ENCODE measurements around the gene ARGLU1.
"Not testable (repeated sequence)": the region's sequence is repeated elsewhere in the genome, so short reads cannot be mapped to it uniquely, and the experiment has no call there.

Gene ARGLU1, protein sequence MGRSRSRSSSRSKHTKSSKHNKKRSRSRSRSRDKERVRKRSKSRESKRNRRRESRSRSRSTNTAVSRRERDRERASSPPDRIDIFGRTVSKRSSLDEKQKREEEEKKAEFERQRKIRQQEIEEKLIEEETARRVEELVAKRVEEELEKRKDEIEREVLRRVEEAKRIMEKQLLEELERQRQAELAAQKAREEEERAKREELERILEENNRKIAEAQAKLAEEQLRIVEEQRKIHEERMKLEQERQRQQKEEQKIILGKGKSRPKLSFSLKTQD

GRCh38 chr13:106567474-106568298, at the start of gene ARGLU1:
Gene ARGLU1 (minus strand): TSS chr13:106568137. CDS start chr13:106567919, 218 bp downstream.
- peak; percentile 75 for DNase-seq

GRCh38 chr13:106617561-106617960, 49.6 kb upstream of the ARGLU1 start:
- no peak for DNase-seq

DNA sequence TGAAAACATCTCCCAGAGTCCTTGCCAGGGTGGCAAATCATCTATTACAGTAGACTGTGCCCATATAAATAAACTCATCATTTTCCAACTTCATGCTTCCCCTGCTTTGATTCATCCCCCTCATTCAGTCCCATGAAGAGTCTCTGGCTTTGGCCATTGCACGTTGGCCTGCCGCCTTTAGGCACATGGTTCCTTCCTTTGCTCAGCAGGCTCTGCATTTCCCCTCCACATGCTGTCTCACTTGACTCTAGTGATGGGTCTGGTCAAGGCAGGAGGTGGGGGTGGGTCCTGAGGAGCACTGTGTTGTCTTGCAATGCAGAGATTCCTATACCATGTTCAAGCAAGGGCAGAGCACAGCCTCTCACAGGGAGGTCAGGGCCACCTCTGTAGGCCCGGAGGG, 48.8 kb upstream of the ARGLU1 start:
- no peak for DNase-seq

DNA sequence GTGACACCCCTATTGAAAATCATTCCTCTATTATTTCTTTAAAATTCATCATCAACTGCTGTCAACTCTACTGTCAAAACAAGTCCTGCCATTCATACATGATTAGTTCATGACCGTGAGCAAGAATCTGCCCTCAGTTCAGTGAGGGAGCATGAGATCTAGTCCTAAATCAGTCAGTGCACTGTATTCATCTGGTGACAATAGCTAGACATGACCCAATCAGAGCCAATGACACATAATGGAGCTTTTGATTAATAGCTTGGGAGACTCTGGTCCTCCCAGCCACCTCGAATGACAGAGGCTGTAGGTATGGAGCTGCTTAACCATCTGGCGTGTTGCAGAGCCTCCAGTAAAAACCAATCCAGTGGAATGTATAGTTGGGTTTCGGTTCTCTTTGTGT, 46.9 kb upstream of the ARGLU1 start:
- no peak for DNase-seq

DNA sequence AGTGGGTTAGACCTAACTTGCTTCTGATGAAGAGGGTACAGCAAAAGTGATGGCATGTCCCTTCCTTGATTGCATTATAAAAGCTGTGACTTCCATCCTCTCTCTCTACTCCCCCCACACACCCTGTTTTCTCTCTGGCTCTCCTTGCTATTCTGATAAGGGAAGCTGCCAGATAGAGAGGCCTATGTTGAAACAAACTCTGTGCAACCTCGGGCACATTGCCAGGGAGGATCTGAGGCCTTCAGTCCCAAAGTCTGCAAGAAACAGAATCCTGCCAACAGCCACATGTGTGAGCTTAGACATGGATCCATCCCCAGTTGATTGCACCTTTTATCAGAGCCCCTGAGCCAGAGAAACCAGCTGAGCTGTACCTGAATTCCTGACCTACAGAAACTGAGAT, 44.8 kb upstream of the ARGLU1 start:
- no peak for DNase-seq

GRCh38 chr13:106610486-106610885, 42.5 kb upstream of the ARGLU1 start:
- no peak for DNase-seq

DNA sequence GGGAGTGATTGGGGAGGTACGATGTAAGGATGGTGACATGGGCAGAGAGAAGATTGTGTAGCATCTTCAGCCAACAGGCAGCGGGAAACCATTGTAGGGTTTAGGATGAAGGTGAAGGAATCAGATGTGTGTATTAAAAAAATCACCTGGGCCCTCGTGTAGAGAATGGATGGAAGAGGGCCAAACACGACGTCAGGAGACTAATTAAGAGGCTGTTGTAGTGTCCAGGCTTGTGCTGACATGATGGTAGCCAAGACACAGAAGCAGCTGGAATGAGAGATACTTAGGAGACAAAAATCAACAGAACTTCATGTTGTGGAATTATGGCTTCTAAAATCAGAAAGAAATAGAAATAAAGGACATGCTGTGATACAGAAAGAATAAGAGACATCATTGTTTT, 41.2 kb upstream of the ARGLU1 start:
- no peak for DNase-seq

DNA sequence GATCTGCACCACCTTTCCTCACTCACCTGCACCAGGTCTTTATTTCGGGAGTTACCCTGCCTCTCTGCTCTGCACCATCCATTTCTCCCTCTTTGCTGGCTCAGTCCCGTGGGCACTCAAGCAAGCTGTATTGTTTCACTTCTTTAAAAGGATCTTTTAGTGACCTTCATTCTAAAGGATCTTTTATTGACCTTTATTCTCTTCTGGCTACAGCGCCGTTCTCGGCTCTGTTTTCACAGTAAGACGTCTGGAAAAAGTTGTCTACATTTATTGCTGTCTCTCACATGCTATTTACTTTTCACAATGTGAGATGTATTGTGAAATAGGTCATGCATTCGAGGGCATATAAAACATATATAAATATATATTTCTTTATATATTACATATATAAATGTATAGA, 35.6 kb upstream of the ARGLU1 start:
- DNase-seq: no peak

- no peak for DNase-seq
Observed at GRCh38 chr13:106602178-106602577, 34.2 kb upstream of the ARGLU1 start.

DNA sequence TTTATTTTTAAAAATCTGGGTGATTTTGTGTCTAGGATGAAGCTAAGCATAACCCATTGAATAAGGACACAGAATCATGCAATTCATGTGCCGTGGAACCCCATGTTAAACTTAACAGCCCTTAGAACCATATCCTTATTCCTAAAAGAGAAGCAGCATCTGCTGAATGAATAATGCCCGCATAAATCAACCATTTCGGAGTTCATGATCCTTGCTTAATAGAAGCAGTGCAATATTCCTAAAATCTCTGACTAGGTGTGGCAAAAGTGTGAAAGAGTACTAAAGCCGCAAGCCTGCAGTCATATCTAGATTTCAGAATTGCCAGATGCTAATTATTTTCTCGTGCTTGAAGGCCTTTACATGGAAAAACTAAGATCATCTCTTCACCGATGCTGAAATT, 33.6 kb upstream of the ARGLU1 start:
- DNase-seq: no peak

GRCh38 chr13:106600798-106601135, 32.8 kb upstream of the ARGLU1 start:
- DNase-seq: not testable (repeated sequence)

GRCh38 chr13:106599875-106600797, 32.2 kb upstream of the ARGLU1 start:
- no peak for DNase-seq

DNA sequence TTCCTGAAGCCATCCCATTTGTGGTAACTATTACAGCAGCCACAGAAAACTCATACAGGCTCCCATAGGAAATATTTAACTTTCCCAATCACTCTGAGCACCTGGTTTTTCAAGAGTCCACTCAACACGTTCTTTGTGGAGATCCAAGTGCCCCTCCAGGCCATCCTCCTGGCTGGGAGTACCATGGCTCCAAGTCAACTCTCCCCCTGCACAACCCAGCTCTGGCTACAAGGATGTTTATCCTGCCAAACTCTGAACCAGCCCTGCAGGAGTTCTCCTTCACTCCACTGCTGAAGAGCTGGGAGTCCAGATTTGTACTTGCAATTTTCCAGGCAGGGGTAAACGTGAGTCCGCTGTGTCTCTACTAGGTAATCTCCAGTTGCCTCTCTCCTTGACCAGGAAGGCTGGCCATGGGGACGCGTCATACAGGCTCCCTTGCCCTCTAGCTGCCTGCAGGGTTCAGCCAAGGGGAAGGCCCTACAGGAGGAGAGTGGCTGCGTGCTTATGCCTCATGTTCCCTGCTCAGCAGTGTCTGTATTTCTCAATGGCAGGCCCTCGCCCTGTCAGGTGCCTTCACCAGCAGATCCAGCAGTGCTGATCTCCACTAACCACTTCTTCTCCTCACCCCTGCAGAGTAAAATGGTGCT, 29.9 kb upstream of the ARGLU1 start:
- DNase-seq: no peak

GRCh38 chr13:106597186-106597585, 29.2 kb upstream of the ARGLU1 start:
- no peak for DNase-seq

DNA sequence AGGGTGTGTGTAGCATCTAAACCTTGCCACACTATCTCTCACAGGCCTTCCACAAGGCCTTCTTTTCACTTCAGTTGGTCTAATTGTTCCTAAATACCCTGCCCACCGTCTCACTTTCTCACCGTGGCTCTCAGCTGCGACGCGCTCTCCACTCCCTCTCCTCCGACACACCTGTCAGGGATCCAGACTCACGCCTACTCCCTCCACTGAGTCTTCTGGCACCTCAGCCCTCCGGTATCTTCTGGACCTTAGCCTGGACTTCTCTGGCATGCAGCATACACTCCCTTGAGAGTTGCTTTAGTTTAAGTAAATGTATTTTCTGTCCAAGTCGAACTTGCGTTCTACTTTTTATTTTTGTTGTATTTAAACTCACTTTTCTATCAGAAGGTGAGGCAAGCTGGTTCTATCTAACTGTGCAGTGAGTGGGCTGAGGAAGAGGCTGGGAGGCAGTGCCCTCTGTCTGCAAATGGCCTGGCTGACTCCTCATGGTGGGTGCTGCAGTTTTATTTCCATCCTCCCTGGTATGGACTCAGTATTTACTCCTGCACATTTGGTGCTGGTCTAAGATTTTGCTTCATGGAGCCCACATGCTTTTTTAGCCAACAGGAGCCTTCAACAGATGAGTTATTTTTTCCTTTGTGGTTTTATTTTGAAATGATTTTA, 28.5 kb upstream of the ARGLU1 start:
- no peak for DNase-seq

- DNase-seq: no peak
Observed at GRCh38 chr13:106595625-106596024, 27.7 kb upstream of the ARGLU1 start.

GRCh38 chr13:106594980-106595379, 27.0 kb upstream of the ARGLU1 start:
- DNase-seq: no peak

DNA sequence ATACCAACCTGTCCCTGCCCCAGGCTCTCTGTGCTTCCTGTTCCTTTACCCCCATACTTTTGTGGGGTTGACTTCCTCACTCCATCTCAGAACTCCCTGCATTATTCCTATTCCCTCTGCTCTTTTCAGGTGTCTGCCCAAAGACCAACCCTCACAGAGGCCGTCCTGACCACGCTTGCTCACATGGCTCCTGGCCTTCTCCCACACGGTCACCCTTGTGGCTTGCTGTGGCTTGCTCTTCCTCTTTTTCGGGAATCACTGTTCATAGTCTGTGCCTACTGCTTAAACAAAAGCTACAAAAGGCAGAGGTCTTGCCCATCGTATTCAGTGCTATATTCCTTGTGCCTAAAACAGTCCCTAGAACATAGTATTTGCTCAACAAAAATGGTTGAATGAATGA, 25.2 kb upstream of the ARGLU1 start:
- no peak for DNase-seq

DNA sequence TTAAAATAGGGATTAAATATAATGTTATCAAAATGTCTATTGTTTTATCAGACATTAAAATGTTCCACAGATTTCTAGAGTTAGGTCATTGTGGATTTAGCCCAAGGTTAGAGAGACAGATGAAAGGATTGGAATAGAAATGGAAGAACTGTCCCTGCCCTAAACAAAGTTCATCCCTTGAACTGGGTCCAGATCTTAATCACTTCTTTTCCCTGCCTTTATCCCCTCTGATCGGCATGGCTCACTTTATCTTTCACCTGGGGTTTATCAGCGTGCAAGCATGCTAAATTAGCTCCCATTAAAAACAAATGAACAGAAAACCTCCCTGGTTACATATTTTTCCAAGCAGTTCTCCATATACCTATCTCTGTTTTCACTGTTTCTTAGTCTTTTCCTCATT, 23.4 kb upstream of the ARGLU1 start:
- DNase-seq: no peak

GRCh38 chr13:106589716-106590115, 21.8 kb upstream of the ARGLU1 start:
- no peak for DNase-seq

- no peak for DNase-seq
Observed at GRCh38 chr13:106588367-106588766, 20.4 kb upstream of the ARGLU1 start.

- DNase-seq: no peak
Observed at GRCh38 chr13:106587787-106588186, 19.9 kb upstream of the ARGLU1 start.
